NCI-H187 treated with DMSO at 0.1 percent for 48 hours (cell line): Measurements from ENCODE around the gene TCEAL9.
"Not testable (repeated sequence)": the region's sequence is repeated elsewhere in the genome, so short reads cannot be mapped to it uniquely, and the experiment has no call there.

Experiments used
- DNase-seq: peaks from one replicate; lab custom pipeline; 2025; lab: John Stamatoyannopoulos, UW

Gene TCEAL9, protein sequence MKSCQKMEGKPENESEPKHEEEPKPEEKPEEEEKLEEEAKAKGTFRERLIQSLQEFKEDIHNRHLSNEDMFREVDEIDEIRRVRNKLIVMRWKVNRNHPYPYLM

DNA sequence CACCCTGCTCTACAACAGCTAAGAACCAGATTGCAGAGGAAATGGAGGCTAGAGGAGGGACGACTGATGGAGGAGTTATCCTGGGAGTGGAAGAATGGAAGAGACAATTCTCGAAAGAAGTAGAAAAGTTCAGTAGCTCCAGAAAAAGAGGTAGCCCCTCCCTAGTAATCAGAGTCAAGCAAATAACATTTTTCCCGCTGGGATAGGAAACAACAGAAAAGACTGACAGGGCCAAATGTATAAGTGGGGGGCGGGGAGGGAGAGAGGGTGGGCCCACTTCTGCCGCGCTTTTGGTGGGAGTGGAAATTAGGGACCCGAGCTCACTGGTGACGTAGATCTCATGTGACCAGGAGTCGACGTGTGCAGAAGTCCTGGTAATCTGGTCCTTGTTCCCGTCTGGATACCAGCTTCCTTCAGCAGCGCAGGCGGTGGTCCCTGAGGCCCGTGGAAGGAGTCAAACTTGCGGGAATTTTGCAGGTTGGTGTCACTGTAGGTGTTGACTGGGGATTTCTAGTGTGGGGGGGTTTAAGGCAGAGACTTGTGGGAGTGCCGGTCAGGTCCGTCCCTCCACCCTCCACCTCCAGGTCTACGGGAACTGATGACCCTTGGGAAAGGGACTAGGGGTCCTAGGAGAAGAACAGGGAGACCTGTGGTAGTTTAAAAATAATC is at the start of gene TCEAL9:
TCEAL9 (plus strand) TSS at position 377 of the 669 bp plus-strand sequence. CDS start 1,179 bp downstream, outside the sequence.
- DNase-seq: no peak

DNA sequence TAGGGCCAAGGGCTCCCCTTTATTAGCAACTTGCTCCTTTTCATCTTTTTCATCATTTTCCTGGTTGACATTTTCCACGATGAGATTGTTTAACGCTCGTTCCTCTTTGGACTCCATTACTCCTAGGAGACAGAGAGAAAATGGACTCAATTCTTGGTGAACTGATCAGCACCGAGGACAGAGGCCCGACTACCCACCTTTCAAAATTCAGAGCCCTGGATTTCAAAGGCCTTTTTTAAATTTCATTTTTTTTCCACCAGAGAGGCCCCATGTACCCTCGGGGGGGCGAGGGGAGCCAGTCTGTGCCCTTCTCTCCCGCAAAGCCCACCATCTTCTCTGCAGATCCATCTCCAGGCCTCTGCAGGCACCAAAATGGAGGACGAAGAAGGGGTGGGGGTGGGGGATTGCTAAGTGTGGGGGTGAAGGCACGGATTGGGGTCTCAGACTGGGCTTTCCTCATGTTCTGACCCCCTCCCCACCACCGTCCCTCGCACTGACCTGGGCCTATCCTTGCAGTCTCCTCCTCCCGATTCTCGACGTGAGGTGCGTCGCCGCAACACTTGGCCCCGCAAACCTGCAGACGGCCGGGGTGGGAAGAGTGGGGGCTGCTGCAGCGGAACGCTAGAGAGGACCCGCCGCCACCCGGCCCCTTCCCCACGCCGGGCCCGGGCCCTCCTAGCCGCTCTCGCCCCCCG is 46.3 kb upstream of the TCEAL9 start:
- DNase-seq: no peak

DNA sequence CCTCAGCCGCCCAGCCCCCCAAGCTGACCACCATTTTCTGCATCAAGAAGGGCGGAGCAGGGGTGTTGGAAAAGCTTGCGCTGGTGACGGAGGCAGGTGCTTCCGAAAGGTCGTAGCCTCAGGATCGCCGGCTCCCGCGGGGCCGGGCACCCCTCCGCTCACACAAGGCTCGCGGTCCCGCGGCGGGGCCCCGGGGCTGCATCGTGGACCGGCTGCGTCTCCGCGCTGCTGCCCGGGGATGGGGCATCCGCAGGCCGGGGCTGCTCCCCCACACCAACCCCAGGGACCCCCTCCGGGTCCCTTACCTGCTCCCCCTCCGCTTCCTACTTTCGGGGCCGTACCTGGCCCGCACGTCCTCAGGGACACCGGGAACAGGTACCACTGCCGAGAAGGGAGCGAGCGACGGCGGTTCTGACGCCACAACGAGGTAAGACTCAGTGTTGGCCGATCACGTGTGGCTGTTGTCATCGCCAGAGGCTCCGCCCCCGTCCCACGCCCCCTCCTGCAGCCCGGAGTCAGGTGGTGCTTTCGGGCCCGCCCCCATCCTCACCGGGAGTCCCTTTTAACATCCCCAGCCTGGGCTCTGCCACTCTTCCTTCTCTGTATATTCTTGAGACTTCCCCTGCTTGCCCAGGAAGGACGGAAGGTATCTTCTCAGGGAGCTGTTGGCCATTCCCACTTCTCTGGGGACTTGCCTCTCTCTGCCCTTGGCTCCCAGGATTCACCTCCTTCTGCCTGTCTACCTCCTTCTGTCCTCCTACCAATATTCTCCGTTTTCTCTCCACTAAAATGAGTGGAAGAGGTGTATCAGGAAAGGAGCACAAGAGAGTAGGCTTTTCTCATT is 45.5 kb upstream of the TCEAL9 start, which contains the start of gene BEX2:
BEX2 (minus strand) TSS at position 436 of the 844 bp plus-strand sequence. CDS start 1,014 bp downstream, outside the sequence.
- DNase-seq: peak; percentile 4

DNA sequence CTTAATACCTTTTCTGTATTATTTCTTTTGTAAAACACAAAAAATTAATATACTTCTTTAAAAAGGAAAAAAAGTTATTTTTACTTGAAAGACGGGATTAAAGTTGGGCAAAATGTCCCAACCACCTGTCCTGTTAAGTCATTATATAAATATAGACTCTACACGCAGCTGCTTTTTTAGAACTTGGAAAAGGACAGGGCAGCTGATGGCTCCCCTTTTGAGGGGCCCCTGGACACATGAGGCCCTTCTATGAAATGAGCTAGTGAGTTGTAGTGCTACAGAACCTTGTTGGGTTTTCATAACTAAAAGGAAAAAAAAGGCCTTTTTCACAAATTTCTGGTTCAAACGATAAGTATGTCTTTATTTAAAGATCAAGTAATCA is 44.9 kb upstream of the TCEAL9 start:
- no peak for DNase-seq

DNA sequence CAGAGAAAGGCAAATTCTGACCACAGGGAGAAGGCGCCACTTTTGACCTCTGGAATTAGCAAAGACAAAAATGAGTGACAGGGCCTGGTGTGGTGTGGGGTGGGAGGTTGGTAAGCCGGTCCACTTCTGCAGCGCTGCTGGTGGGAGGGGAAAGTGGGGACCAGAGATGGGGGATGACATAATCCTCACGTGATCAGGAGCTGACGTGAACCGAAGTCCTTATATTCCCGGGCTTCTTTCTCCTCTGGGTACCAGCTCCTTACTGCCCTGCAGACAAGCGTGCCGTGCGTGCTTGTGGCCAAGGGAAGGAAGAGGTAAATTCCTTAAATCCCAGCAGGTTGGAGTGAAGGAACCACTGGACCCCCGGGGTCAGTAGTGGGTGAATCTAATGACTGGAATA is 26.3 kb upstream of the TCEAL9 start, which contains the start of gene TCEAL7:
TCEAL7 (plus strand) TSS at position 249 of the 400 bp plus-strand sequence. CDS start 1,165 bp downstream, outside the sequence.
- DNase-seq: no peak

DNA sequence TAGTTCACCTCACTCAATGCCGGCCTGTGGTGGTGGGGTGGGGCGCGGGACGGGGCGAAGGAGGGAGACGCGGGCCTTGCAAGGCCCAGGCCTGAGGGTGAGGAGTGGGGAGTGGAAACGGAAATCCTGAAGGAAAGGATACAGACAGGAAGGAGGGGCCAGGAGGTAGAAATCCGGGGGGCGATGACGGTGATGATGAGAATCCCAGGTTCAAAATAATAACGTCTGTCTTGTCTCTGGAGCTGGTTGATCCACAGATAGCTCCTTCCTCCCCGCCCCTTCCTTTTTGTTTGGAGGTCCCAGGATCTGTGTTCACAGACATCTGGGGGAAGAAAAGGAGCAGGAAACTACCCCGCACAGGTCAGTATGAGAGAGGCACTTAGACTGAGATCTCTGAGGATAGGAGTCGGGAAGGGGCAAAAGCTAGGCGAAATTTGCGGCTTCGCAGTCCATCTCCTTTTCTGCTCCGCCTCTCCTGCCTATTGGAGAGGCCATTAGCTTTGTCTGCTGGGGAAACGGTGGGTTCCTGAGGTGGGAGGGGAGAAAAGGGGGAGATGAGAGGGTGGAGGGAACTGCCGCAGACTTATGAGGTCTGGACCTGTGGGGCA is 25.5 kb upstream of the TCEAL9 start:
- DNase-seq: no peak

DNA sequence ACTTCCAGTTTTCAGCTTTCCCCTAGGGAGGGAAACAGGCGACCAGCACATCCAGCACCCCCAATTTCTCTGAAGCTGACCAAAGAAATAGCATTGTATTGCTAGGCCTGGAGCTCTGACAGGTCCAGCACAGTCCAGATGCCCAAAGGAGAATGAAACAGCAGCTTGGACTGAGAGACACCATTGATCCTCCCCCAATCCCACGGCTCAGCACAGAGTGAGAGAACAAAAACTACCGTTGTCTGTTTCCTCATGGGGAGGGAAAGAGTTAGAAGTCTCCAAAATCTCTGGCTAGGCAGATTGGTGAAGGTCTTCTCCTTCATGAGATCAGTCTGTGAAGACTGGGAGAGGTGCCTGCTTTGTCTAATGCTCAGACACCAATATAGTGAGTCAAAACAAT is 17.6 kb upstream of the TCEAL9 start:
- DNase-seq: no peak

DNA sequence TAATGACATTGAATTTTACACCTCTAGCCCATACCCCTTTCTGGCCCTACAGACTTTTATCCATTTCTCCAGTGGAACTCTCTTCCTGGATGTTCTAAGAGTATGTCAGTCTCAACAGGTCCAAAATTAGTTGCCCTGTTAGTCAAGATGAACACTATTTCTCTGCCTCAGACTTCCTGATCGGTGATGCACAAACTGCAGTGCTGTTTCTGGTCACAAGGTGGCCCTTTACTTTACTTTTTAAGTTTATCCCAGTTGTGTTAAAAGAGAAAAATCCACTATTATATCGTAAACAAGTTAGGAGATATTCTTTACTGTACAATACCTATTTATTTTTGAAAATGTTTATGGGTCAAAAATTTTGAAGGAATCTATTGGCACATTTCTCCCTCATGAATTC is 13.2 kb upstream of the TCEAL9 start:
- DNase-seq: no peak

DNA sequence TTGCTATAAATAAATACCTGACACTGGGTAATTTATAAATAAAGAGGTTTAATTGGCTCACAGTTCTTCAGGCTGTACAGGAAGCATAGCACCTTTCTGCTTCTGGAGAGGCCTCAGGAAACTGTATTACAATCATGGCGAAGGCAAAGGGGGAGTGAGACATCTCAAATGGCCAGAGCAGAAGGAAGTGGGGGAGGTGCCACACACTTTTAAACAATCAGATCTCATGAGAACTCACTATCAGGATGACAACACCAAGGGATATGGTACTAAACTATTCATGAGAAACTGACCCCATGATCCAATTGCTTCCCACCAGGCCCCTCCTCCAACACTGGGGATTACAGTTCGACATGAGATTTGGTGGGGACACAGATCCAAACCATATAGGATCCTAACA is 11.7 kb upstream of the TCEAL9 start:
- DNase-seq: no peak

DNA sequence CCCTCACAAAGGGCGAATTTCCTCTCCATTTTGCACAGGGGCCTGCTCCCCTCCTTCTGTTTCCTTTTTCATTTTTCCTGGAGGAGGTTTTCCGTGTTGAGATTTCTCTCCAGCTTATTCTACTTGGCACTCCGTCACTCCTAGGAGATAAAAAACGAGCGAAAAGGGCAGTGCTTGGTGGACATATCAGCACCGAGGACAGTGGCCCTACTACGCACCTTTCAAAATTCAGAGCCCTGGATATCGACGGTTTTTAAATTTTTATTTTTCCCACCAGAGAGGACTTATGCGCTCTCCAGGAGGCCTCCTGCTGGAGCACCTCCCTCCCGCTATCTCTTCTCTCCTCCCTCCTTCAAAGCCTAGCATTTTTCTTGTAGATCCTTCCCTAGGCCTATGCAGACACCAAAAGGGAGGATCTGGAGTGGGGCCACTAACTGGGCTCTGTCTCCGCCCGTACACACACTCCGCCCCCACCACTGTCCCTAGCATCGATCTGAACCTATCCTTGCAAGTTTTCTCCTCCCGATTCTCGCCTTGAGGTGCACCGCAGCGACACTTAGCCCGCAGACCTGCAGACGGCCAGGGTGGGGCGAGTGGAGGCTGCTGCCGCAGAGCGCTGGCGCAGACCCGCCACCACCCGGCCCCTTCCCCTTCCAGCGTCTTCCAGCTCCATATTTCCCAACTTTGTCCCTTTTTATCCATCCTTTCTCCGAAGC is 8.5 kb upstream of the TCEAL9 start:
- no peak for DNase-seq

DNA sequence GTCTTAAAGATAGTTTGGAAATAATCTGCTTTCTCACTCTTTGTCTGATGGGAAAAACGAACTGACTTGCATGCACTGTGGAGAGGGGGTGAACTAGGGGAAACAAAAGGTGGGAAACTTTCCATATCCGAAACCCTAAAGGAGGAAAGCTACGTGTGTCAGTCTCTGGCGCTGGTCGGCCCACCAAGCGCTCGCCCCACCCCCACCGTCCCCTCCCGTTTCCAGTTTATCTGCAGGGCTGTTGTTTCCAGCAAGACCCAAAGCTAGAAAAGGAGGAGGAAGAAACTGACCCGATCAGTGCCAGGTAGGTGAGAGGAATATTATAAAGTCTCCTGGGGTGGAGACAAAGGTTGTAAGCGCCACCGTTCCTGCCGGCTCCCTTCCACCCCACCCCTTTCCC is 552 bp downstream of the TCEAL9 start:
- no peak for DNase-seq

DNA sequence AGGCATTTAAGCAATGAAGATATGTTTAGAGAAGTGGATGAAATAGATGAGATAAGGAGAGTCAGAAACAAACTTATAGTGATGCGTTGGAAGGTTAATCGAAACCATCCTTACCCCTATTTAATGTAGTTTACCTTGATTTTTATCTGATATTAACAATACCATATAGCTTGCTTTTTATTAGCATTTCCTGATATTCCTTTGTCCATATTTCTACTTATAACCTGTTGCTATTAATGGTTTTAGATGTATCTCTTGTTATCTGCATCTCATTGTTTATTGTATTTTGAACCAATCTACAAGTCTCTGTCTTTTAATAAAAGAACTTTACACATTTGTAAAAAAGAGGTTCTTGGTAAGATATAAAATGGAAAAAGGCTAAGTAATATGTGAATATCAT is 1.6 kb downstream of the TCEAL9 start:
- no peak for DNase-seq

DNA sequence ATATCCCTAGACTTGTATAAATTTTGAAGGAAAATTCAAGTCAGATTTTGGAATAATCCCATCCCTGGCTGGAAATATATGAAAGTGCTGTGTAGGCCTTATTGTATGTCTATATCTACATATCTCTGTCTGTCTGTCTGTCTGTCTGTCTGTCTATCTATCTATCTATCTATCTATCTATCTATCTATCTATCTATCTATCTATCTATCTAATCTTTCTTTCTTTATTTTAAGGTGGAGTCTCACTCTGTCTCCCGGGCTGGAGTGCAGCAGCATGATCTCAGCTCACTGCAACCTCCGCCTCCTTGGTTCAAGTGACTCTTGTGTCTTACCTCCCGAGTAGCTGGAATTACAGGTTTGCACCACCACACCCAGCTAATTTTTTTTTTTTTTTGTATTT is 3.3 kb downstream of the TCEAL9 start:
- DNase-seq: not testable (repeated sequence)

DNA sequence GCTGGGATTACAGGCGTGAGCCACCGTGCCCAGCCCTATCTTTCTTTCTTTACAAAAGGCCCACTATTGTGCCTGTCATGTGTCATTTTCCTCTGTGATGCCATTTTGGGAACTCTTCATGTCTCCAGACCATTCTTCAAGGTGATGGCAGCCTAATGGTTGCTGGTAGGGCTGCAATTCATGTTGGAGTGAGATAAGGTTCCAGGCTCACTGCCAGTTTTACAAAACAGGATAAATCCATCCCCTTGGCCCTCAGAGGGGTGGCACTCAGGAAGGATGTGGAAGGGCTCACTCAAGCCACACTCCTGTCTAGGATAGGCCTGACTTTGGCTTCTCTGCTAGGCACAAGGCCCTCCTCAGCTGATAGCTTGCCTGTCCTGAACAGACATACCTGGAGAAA is 3.8 kb downstream of the TCEAL9 start:
- DNase-seq: no peak

DNA sequence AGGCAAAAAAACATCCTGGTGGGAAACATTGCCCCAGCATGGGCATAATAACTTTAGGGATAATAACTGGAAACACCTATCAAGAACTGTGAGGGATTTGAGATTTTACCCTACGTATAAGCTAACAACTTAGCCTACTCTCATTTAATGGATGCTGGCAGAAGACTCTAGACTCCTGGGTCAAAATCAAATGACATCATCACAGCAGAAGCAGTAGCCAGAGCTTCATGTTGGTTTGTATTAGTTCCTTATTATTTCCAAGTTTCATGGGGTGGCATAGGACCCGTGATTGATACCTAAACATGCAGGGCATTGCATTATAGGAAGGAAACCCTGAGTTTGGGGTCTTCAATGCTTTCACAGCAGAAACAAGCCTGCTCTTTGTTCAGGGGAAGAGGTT is 4.6 kb downstream of the TCEAL9 start:
- no peak for DNase-seq

DNA sequence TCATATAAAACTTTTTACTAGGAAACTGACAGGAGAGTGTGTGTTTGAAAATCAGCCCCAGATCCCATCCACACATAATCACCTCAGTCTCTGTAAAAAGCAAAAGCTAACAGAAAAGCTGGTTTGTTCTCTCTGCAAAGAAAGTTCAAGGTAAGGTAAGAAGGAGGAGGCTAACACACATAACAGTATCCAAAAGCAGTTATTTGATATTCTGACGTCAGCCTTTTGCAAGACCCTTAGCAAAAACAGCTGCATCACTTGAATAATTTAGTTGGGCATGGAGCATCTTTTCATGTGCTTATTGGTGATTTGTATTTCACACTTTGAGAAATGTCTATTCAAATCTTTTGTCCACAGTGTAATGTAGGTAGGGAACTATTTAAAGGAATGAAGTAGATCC is 5.5 kb downstream of the TCEAL9 start:
- no peak for DNase-seq

DNA sequence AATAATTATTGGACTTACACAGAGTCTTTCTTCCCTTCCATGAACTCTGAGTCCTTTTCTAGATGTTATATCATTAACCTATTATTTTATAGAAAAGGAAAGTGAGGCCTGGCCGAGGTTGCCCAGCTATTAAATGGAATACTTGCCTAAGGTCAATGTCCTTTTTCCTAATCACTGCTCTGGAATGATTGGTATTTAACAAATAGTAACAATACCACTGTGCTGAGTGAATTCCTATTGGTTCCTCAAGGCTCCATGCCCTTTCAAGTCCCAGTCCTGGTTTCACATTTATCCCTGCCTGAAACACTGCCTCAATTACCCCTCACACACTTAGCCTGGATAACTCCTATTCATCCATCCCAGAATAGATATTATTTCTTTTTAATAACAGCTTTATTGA is 6.2 kb downstream of the TCEAL9 start:
- DNase-seq: no peak

DNA sequence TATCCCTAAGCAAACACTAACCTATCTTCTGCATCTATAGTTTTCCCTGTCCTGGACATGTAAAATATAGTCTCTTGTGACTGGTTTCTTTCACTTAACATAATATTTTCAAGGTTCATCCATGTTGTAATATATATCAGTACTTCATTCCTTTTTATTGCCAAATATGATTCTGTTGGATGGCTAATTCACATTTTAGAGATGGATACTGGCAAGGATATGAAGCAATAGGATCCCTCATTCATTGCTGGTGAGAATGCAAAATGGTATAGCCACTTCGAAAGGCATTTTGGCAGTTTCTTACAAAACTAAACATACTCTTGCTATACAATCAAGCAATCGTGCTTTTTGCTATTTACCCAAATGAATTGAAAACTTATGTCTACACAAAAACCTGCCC is 6.7 kb downstream of the TCEAL9 start:
- no peak for DNase-seq

DNA sequence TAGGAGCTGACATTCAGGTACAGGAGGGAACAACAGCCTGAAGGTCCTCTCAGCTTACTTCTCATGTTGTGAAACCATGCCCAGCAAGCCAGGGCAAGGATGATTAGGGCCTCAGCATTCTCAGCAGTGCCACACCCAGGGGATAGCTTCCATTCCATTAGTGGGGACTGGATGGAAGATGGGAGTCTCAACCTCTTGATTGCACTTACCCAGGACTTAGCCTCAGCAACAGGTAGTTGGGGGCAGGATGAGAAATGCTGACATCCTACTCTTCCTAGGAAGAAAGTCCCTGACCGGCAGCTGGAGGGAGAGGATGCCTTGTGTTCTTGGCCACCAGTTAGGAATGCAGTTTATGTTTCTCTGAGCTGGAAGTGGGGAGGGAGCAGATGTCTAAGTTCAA is 11.2 kb downstream of the TCEAL9 start:
- no peak for DNase-seq

DNA sequence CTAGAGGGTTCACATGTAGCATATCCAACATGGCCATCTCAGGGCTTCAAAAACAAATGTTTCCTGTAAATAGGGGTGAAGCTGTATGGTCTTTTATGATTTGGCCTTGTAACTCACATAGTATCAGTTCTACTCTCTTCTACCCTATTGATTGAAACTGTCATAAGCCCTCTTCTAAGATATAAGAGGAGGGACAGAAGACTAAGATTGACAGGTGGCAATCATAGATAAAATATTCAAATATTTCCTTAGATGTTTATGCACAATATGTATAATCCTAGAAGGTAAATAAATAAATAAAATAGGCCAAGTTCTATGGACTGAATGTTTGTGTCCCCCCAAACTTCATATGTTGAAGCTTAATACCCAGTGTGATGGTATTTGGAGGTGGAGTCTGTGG is 13.2 kb downstream of the TCEAL9 start:
- no peak for DNase-seq

DNA sequence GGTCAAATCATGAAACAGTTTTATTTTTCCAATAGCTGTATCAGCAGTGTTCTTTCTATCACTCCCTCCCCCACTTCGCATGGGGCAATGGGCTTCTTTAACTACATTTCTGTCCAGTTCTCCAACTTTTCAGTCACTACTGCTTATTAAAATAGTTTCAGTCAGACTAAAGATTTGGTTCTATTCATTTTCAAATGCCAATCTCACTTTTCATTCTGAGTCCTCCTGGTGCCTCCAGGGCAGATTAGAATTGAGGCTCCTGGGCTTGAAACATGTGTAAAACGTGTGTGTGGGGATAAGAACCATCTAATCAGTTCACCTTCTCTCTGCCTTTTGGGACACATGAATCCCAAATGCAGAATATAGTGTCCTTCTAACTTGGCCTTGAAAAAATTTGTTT is 16.6 kb downstream of the TCEAL9 start:
- no peak for DNase-seq
